ENCODE data around the gene C11orf42. TPM values are rescaled to one million over a fixed set of nuclear protein-coding genes. Genes with fewer than 3 reads are reported as not detected.

The C11orf42 gene
- total and polyA plus RNA-seq, 2 donors (not counting 1 experiment from before 2014, with no cell fraction given) = not detected

- no peak overlapping the region for H2AFZ ChIP-seq (ENCODE audit: insufficient read depth, low read depth, low read length, poor library complexity, severe bottlenecking)
- H3K27ac Mint-ChIP-seq = no peak overlapping the region
- no peaks in the 10 kb centered on the region for H3K9me3 Mint-ChIP-seq (ENCODE audit: insufficient read depth)
- no peak overlapping the region for H3K4me2 ChIP-seq (replicated peaks; ENCODE audit: low read depth, low read length, poor library complexity, severe bottlenecking)
- no peaks in the 10 kb centered on the region for H3K4me1 ChIP-seq (ENCODE audit: control insufficient read depth in 2 of 2, insufficient read depth in 2 of 2, low read length in 2 of 2)
- ChIA-PET CTCF (interaction anchor here (1.0 to 2.8 kb wide), 8 partner anchors 9 to 130 kb away, joined by 3 to 20 read pairs (median 4); partner anchors contain the start of genes CCKBR and CNGA4), POLR2A (no interaction called here)
- H3K27me3 ChIP-seq (replicated peaks in 1 of 4; ENCODE audit: control extremely low read depth in 1 of 4, control insufficient read depth in 3 of 4, insufficient read depth in 4 of 4, low read length in 3 of 4) = peaks cover 0 to 18% (median 0%) of the 10 kb centered on the region in 4 experiments
- no peak for ATAC-seq (ENCODE audit: low read depth)
- H3K27ac ChIP-seq (ENCODE audit: low read length in 2 of 2) = no peak overlapping the region
- DNase-seq = peak; percentile 36
- no peak for TF ChIP-seq EZH2 (IDR thresholded peaks at IDR 0.05; ENCODE audit: borderline replicate concordance, insufficient read depth, low read depth, low read length, poor library complexity, severe bottlenecking)
- peak; percentile 67 for TF ChIP-seq CTCF (IDR thresholded peaks at IDR 0.05)
- no peaks in the 10 kb centered on the region for H3K4me1 Mint-ChIP-seq
- intact Hi-C loops (cut with micrococcal nuclease) = loop anchor here (5.0 kb wide), 1 partner anchor 101 kb away; no protein-coding TSS in a partner anchor
- 63% methylated on average over 3 of the region's 6 CpGs for WGBS (ENCODE audit: insufficient coverage)
- H3K4me3 Mint-ChIP-seq = no peak overlapping the region
- no peak overlapping the region for H3K9ac ChIP-seq (ENCODE audit: low read length)
- no peaks in the 10 kb centered on the region for H3K36me3 ChIP-seq (replicated peaks in 1 of 2; ENCODE audit: control extremely low read depth in 1 of 2, control insufficient read depth in 1 of 2, extremely low read depth in 1 of 2, insufficient read depth in 2 of 2, low read length in 1 of 2)
- no peaks in the 10 kb centered on the region for H4K20me1 ChIP-seq (ENCODE audit: control insufficient read depth, insufficient read depth, low read length, poor library complexity, severe bottlenecking)
- no peak overlapping the region for H3K4me3 ChIP-seq (ENCODE audit: control extremely low read depth in 1 of 5, extremely low read depth in 1 of 5, insufficient read depth in 1 of 5, low read depth in 2 of 5, low read length in 4 of 5)
- H3K9me3 ChIP-seq (ENCODE audit: control extremely low read depth in 1 of 3, control insufficient read depth in 2 of 3, insufficient read depth in 1 of 3, low read length in 2 of 3) = peaks cover 0 to 3% (median 0%) of the 10 kb centered on the region in 3 donors
- H3K27me3 Mint-ChIP-seq = peaks cover 3% of the 10 kb centered on the region
- no peaks in the 10 kb centered on the region for H3K79me2 ChIP-seq (ENCODE audit: control insufficient read depth, insufficient read depth, low read length)
These were observed 45.9 kb downstream of the C11orf42 start for GRCh38 chr11:6251120-6251733.

GRCh38 chr11:6251990-6252473 is 46.7 kb downstream of the C11orf42 start:
- Mint-ChIP-seq H3K4me1 (no peaks in the 10 kb centered on the region), H3K27ac (no peak overlapping the region), H3K27me3 (peaks cover 3% of the 10 kb centered on the region), H3K9me3 (ENCODE audit: insufficient read depth) (no peaks in the 10 kb centered on the region), H3K4me3 (no peak overlapping the region)
- H3K9me3 ChIP-seq (ENCODE audit: control extremely low read depth in 1 of 3, control insufficient read depth in 2 of 3, insufficient read depth in 1 of 3, low read length in 2 of 3) = peaks cover 0 to 3% (median 0%) of the 10 kb centered on the region in 3 donors
- POLR2A ChIA-PET = no interaction called here
- H3K9ac ChIP-seq (ENCODE audit: low read length) = no peak overlapping the region
- H2AFZ ChIP-seq (ENCODE audit: insufficient read depth, low read depth, low read length, poor library complexity, severe bottlenecking) = no peak overlapping the region
- H3K79me2 ChIP-seq (ENCODE audit: control insufficient read depth, insufficient read depth, low read length) = no peaks in the 10 kb centered on the region
- H3K36me3 ChIP-seq (replicated peaks in 1 of 2; ENCODE audit: control extremely low read depth in 1 of 2, control insufficient read depth in 1 of 2, extremely low read depth in 1 of 2, insufficient read depth in 2 of 2, low read length in 1 of 2) = no peaks in the 10 kb centered on the region
- H4K20me1 ChIP-seq (ENCODE audit: control insufficient read depth, insufficient read depth, low read length, poor library complexity, severe bottlenecking) = no peaks in the 10 kb centered on the region
- no peak overlapping the region for H3K4me2 ChIP-seq (replicated peaks; ENCODE audit: low read depth, low read length, poor library complexity, severe bottlenecking)
- no peak for TF ChIP-seq EZH2 (IDR thresholded peaks at IDR 0.05; ENCODE audit: borderline replicate concordance, insufficient read depth, low read depth, low read length, poor library complexity, severe bottlenecking)
- TF ChIP-seq CTCF (IDR thresholded peaks at IDR 0.05) = no peak
- no peaks in the 10 kb centered on the region for H3K4me1 ChIP-seq (ENCODE audit: control insufficient read depth in 2 of 2, insufficient read depth in 2 of 2, low read length in 2 of 2)
- CTCF ChIA-PET = interaction anchor here (1.1 to 2.8 kb wide), 4 partner anchors 8 to 102 kb away, joined by 3 to 20 read pairs (median 4); partner anchors contain the start of genes CCKBR and CNGA4
- peaks cover 0 to 19% (median under 1%) of the 10 kb centered on the region in 4 experiments for H3K27me3 ChIP-seq (replicated peaks in 1 of 4; ENCODE audit: control extremely low read depth in 1 of 4, control insufficient read depth in 3 of 4, insufficient read depth in 4 of 4, low read length in 3 of 4)
- no peak for DNase-seq
- no peak overlapping the region for H3K27ac ChIP-seq (ENCODE audit: low read length in 2 of 2)
- ATAC-seq (ENCODE audit: low read depth) = no peak
- H3K4me3 ChIP-seq (ENCODE audit: control extremely low read depth in 1 of 5, extremely low read depth in 1 of 5, insufficient read depth in 1 of 5, low read depth in 2 of 5, low read length in 4 of 5) = no peak overlapping the region
- intact Hi-C loops (cut with micrococcal nuclease) = loop anchor here (5.0 kb wide), 1 partner anchor 100 kb away; no protein-coding TSS in a partner anchor
- WGBS (ENCODE audit: insufficient coverage) = 100% methylated on average over 5 of the region's 6 CpGs

Data from B cell (primary cell).